Activated naive CD8-positive, alpha-beta T cell treated with anti-CD3 and anti-CD28 coated beads, Interleukin-2, amount 50 U/mL, for 24 hours (primary cell): ENCODE results near the gene IRX2.

Experiments
- ATAC-seq: fragments of 150-1000 bp; cut with Tn5 transposase; one replicate; pipeline ENCODE4 v1.10.0; 2021
- DNase-seq: peaks from one replicate; pipeline ENCODE4 v3.0.0; 2021
- H3K27ac Mint-ChIP-seq: one replicate; pipeline ENCODE4 v1.8.0; 2021; ENCODE audit warnings: mild to moderate bottlenecking, mixed read lengths
- H3K27me3 Mint-ChIP-seq: one replicate; pipeline ENCODE4 v1.8.0; 2021; ENCODE audit warnings: mixed read lengths
- H3K36me3 Mint-ChIP-seq: one replicate; pipeline ENCODE4 v1.8.0; 2021; ENCODE audit warnings: low read depth, mixed read lengths
- H3K4me1 Mint-ChIP-seq: one replicate; pipeline ENCODE4 v1.8.0; 2021; ENCODE audit warnings: mixed read lengths
- H3K4me3 Mint-ChIP-seq: one replicate; pipeline ENCODE4 v1.8.0; 2021; ENCODE audit warnings: mild to moderate bottlenecking, moderate library complexity, mixed read lengths
- H3K9me3 Mint-ChIP-seq: one replicate; pipeline ENCODE4 v1.8.0; 2021; ENCODE audit warnings: mixed read lengths

Gene IRX2

DNA sequence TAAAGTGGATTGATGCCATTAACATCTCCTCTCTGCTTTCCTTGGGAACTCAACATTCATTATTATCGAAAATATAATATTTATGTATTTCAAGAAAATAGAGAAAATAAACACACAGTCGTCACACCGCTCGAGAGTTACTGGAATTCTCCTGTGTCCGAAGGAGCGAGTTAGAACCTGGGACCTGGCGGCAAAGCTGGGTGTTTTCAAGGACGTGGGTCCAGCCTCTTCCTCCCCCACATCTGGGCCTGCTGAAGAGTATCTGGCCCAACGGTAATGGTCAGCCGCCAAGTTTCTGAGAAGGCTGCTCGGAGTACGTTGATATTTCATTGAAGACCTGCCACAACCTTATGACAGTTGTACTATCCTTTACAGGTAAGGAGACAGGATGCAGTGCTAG lies 47.9 kb downstream of the IRX2 start:
- Mint-ChIP-seq H3K27me3 (no peaks in the 10 kb centered on the region), H3K4me3 (no peak overlapping the region), H3K9me3 (no peaks in the 10 kb centered on the region), H3K27ac (no peak overlapping the region), H3K4me1 (no peaks in the 10 kb centered on the region), H3K36me3 (no peaks in the 10 kb centered on the region)
- DNase-seq: no peak
- no peak for ATAC-seq

DNA sequence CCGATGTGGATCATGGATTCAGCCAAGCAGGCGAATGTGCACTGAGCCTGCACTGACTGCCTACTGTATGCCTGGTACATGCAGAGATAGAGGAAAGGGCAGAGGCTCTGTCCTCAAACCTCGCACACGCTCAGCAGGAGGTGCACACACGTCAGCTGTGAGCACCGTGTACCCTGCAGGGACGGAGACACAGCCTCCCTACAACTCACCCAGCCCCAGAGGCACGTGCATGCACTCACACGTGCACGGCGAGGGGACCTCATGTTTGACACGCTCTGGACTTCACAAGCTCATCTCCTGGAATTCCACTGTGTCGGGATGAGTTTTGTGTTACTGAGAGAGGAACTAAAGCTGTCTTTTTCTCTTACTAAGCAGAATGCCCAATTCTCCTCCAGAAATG lies 48.4 kb downstream of the IRX2 start:
- Mint-ChIP-seq H3K4me1 (no peaks in the 10 kb centered on the region), H3K27ac (no peak overlapping the region), H3K27me3 (no peaks in the 10 kb centered on the region), H3K4me3 (no peak overlapping the region), H3K36me3 (no peaks in the 10 kb centered on the region), H3K9me3 (no peaks in the 10 kb centered on the region)
- ATAC-seq (no peak), DNase-seq (no peak)

DNA sequence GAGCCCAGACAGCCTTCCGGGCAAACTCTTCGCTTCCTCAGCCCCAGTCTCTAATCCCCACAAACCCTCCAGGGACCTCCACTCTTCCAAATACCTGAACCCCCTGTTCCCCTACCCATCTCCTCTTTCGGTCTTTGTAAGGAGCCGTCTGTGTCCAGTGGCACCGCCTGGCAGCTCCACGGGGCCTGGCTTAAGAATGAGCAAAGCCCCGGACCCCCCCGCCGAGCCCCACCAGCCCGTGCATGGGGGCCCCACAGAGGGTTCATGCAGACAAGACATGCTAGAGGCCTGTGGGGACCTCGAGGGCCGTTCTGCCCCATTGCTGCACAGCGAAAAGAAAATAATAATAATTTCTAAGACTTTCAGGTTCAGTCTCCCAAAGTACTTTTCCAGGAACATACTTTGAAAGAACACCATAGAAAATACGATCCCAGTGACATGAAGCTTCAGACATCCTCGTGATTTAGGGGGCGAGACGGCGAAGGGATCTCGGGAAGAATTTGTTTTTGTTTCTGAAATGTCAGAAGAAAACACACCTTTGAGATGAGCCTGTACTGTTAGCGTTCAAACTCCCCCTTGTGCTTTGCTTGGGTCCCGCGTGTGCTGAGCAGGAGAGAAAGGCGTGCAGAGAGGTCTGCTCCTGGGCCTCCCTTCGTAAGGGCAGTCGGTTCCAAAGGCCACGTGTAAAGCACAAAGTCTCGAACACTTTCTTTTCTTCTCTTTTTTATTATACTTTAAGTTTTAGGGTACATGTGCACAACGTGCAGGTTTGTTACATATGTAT lies 49.2 kb downstream of the IRX2 start:
- Mint-ChIP-seq H3K9me3 (no peaks in the 10 kb centered on the region), H3K4me1 (no peaks in the 10 kb centered on the region), H3K4me3 (no peak overlapping the region), H3K27ac (no peak overlapping the region), H3K27me3 (no peaks in the 10 kb centered on the region), H3K36me3 (no peaks in the 10 kb centered on the region)
- DNase-seq (no peak), ATAC-seq (no peak)

DNA sequence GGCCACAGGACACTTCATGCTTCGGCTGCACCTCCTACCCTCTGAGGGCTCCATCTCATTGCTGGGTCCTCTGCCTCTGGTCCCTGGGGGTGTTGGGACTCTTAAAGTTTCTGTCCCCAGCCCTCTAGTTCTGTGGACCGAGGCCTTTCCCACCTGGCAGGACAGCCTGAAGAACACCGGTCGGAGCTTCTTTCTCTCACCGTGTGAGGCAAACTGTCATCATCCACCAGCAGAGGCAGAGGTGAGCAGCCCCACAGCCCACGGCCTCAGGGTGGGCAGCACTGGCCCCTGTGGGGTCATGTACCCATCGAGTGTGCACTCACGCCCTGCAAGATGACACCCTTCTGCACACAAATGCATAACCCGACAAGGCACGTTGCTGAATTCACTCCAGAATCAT lies 49.9 kb downstream of the IRX2 start:
- ATAC-seq (no peak), DNase-seq (no peak)
- no peak overlapping the region for H3K4me3 Mint-ChIP-seq
- H3K27me3 Mint-ChIP-seq: no peaks in the 10 kb centered on the region
- H3K27ac Mint-ChIP-seq: no peak overlapping the region
- H3K36me3 Mint-ChIP-seq: no peaks in the 10 kb centered on the region
- no peaks in the 10 kb centered on the region for H3K9me3 Mint-ChIP-seq
- H3K4me1 Mint-ChIP-seq: no peaks in the 10 kb centered on the region

DNA sequence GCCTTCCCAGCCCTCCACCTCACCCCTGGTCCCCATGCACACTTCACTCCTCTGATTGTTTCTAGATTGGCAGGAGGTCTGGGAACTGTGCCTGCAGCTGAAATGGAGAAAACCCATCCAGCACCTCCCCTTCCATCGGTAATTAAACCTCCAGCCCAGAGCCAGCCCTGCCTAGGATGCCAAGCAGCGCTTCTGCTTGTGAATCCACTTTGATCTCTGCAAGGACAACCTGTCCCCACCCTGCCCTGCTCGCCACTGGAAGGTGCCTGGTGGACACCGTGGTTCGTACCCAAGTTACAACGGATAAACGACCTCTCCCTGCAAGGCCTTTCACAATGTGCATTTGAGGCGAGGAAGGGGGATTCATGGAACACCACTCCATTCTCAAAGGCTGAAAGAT lies 50.6 kb downstream of the IRX2 start:
- no peaks in the 10 kb centered on the region for H3K9me3 Mint-ChIP-seq
- no peaks in the 10 kb centered on the region for H3K36me3 Mint-ChIP-seq
- no peaks in the 10 kb centered on the region for H3K4me1 Mint-ChIP-seq
- ATAC-seq (no peak), DNase-seq (no peak)
- no peak overlapping the region for H3K27ac Mint-ChIP-seq
- H3K27me3 Mint-ChIP-seq: no peaks in the 10 kb centered on the region
- no peak overlapping the region for H3K4me3 Mint-ChIP-seq

DNA sequence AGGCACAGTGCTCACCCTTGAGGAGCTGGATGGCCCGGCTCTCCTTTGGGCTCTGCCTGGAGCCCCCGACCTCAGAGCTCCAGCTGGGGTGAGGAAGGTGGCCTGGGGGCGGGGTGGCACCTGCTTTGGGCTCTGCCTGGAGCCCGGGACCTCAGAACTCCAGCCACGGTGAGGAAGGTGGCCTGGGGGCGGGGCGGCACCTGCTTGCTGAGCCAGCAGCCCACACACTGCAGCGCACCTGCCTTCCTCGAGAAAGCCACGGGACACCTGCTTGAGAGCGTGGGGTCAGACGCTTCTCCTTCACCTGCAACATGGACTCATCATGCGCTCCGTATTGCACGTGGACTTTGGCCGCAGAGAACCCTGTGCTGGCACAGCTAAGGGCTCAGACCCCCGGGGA lies 51.8 kb downstream of the IRX2 start:
- no peak for DNase-seq
- no peaks in the 10 kb centered on the region for H3K36me3 Mint-ChIP-seq
- H3K4me3 Mint-ChIP-seq: no peak overlapping the region
- H3K27me3 Mint-ChIP-seq: no peaks in the 10 kb centered on the region
- H3K4me1 Mint-ChIP-seq: no peaks in the 10 kb centered on the region
- H3K9me3 Mint-ChIP-seq: no peaks in the 10 kb centered on the region
- H3K27ac Mint-ChIP-seq: no peak overlapping the region
- no peak for ATAC-seq

DNA sequence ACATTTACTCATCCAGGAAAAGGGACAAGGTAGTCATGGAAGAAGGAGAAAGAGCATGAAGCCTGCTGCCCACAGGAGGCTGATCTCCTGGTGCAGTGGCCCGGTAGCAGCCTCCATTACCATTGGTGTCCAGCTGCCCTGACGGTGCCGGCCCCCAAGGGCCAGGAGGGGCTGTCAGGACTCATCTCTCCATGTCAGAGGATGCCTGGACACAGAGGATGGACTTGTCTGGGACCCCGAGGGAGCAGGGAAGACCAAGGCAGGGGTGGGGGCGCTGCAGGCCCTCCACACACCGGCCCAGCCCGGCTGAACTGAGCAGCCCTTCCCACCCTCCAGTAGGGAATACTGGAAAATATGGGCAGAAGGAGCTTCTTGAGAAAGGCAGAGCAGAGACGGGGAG lies 52.2 kb downstream of the IRX2 start:
- Mint-ChIP-seq H3K36me3 (no peaks in the 10 kb centered on the region), H3K27me3 (no peaks in the 10 kb centered on the region), H3K9me3 (no peaks in the 10 kb centered on the region), H3K4me1 (no peaks in the 10 kb centered on the region), H3K27ac (no peak overlapping the region), H3K4me3 (no peak overlapping the region)
- DNase-seq: no peak
- ATAC-seq: no peak

DNA sequence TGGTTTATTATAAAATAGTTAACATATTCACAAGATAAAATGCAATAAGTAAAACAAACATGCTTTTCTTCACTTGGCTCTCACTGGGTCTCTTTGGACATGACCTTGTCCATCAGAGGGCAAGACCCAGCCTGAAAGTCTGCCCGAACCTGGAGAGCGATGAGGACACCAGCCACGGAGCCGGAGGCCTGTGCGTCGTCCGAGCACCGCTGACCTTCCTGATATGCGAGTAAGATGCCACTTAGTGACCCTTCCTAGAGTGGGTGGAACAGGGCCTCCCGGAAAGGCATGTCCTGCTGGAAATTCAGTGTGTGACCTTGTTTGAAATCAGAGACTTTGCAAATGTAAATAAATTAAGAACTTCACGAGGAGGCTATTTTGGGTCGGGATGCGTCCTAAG lies 52.9 kb downstream of the IRX2 start:
- ATAC-seq (no peak), DNase-seq (no peak)
- Mint-ChIP-seq H3K9me3 (no peaks in the 10 kb centered on the region), H3K36me3 (no peaks in the 10 kb centered on the region), H3K27ac (no peak overlapping the region), H3K4me3 (no peak overlapping the region), H3K4me1 (no peaks in the 10 kb centered on the region), H3K27me3 (no peaks in the 10 kb centered on the region)

DNA sequence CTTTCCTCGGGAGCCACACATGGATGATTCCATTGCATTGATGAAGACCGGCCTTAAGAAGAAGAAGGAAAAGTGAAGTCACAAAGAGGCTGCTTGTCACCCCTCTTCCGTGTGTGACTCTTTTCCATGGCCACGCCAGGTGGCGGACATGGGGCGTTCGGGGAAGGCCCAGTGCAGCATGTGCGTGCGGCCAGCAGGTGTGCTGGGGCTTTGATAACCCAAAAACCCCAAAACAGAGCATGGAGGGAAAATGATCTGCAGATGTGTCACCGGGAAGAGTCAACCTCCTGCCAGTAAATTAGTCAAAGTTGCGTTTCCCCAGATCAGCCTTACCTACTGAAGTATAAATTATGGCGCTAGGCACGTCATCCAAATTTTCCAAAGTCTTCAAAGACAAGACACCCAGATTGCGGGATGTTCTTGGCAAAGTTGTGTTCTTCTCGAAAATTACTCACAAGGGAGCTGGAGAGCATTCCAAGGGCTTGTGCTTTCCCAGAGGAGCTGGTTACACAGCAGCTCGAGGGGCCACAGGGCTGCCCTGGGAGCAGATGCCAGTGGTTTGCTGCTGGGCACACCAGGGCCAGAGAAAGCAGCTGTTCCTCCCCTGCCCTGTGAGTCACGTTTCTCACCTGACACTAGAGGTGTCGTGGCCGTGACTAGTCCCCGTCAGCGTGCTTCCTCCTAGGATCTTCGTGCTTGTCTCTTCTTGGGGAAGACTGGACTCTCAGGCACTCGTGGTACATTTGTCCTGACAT lies 53.9 kb downstream of the IRX2 start:
- no peaks in the 10 kb centered on the region for H3K9me3 Mint-ChIP-seq
- ATAC-seq (no peak), DNase-seq (no peak)
- no peak overlapping the region for H3K4me3 Mint-ChIP-seq
- no peaks in the 10 kb centered on the region for H3K36me3 Mint-ChIP-seq
- H3K4me1 Mint-ChIP-seq: no peaks in the 10 kb centered on the region
- no peaks in the 10 kb centered on the region for H3K27me3 Mint-ChIP-seq
- no peak overlapping the region for H3K27ac Mint-ChIP-seq

DNA sequence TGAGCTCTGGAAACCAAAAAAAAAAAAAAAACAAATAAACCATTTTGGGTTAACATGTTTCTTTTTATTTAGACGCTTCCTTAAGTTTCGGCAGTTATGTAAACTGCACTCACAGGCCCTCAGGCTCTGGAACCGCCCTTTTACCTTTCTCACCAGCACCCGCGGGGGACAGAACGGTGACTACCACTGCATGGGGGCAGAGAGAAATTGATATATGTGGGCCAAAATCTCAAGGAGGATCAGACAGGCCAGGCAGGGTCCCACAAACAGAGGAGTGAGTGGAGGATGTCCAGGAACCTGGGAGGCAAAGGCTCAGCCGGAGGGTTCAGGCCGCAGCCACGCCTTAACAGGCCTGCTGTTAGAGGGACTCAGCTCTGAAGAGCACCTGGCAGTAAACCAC lies 54.4 kb downstream of the IRX2 start:
- no peak overlapping the region for H3K27ac Mint-ChIP-seq
- no peak for ATAC-seq
- no peak for DNase-seq
- no peaks in the 10 kb centered on the region for H3K4me1 Mint-ChIP-seq
- no peaks in the 10 kb centered on the region for H3K27me3 Mint-ChIP-seq
- peaks cover 4% of the 10 kb centered on the region for H3K9me3 Mint-ChIP-seq
- H3K36me3 Mint-ChIP-seq: no peaks in the 10 kb centered on the region
- H3K4me3 Mint-ChIP-seq: no peak overlapping the region
